Transverse colon (tissue), 4 donors: ENCODE measurements around the gene CNOT4. TPM values are rescaled to one million over a fixed set of nuclear protein-coding genes. Genes with fewer than 3 reads are reported as not detected.

ENCODE experiments used
- DNase-seq: peaks from one replicate; pipeline ENCODE4 v3.0.0-alpha.2; 2019
- H3K27ac ChIP-seq, 4 donors: fragments of 200-600 bp; sonication (generic); 2 replicates each; pipeline ENCODE4 v1.5.1; 2016 to 2018; ENCODE audit warnings: inconsistent platforms in 4 of 4
- H3K27me3 ChIP-seq: fragments of 200-600 bp; sonication (generic); 2 replicates; pipeline ENCODE4 v1.5.1; 2017; ENCODE audit warnings: inconsistent platforms
- H3K36me3 ChIP-seq, 4 donors: fragments of 200-600 bp; sonication (generic); 2 replicates each; pipeline ENCODE4 v1.5.1; 2017 to 2019; ENCODE audit warnings: inconsistent platforms in 4 of 4
- H3K4me1 ChIP-seq, 4 donors: fragments of 200-600 bp; sonication (generic); 2 replicates each; pipeline ENCODE4 v1.5.1; 2017 to 2020; ENCODE audit warnings: inconsistent platforms in 4 of 4
- H3K4me3 ChIP-seq, 4 donors: fragments of 200-600 bp; sonication (generic); 1 replicate in 1 of 4; 2 replicates in 3 of 4; pipeline versions ENCODE4 v1.5.1 to v1.6.1; 2017 to 2019; ENCODE audit warnings: inconsistent platforms in 4 of 4
- H3K9me3 ChIP-seq, 2 donors: fragments of 200-600 bp; sonication (generic); 2 replicates each; pipeline ENCODE4 v1.5.1; 2017 to 2019; ENCODE audit warnings: inconsistent platforms in 2 of 2
- CTCF ChIP-seq, 5 experiments: fragments of 200-600 bp in 3 of 5; fragments of 450-650 bp in 2 of 5; sonication (generic) in 3 of 5; IDR thresholded peaks; 1 replicate in 2 of 5; 2 replicates in 3 of 5; pipeline ENCODE4 v1.5.1; 2016 to 2017; ENCODE audit warnings: antibody characterized with exemption in 5 of 5, inconsistent platforms in 3 of 5, mild to moderate bottlenecking in 2 of 5, moderate library complexity in 1 of 5
- EP300 ChIP-seq: sonication (generic); formaldehyde crosslinking; IDR thresholded peaks from one replicate; pipeline ENCODE4 v1.6.1; 2017; ENCODE audit warnings: antibody characterized with exemption, low read depth
- POLR2A ChIP-seq: fragments of 450-650 bp; IDR thresholded peaks from one replicate; pipeline ENCODE4 v1.6.1; 2016; ENCODE audit warnings: antibody characterized with exemption, mild to moderate bottlenecking, moderate library complexity
- POLR2AphosphoS5 ChIP-seq, 3 donors: sonication (generic); formaldehyde crosslinking; IDR thresholded peaks; one replicate each; pipeline ENCODE4 v1.6.1; 2016; ENCODE audit warnings: antibody characterized with exemption in 3 of 3
- WGBS, 2 donors: methylation state at CpG; one replicate each; pipeline ENCODE4 v1.1.5; 2018; ENCODE audit warnings: low coverage in 1 of 2; 5-methylcytosine and 5-hydroxymethylcytosine counted together
- in situ Hi-C, 4 donors: fragments of 200-750 bp; cut with MboI; loops; one replicate each; pipeline versions ENCODE4 v1.15.0 to v1.15.1; 2017; ENCODE audit warnings: low sequenced_read_pairs in 3 of 4, low pct_ligation_motif_present in 1 of 4, low pct_unique_long_range_greater_than_20kb in 1 of 4
- intact Hi-C: fragments of 100-400 bp; cut with DNase I; formaldehyde crosslinking; loops from one replicate; pipeline ENCODE4 v1.15.1; 2023; ENCODE audit warnings: low total_unique reads
- total RNA-seq, 4 donors: library from RNA; depleted of rRNA; stranded (reverse); fragments of >200 nt; gene quantifications; one replicate each; pipeline ENCODE4 v1.1.0, GENCODE V29; 2016

The CNOT4 gene
- total RNA-seq, 4 donors from 2014 or later: 18.4 to 82.2 (median 29.9) TPM

- H3K4me1 ChIP-seq: peaks cover 9 to 22% (median 19%) of the 10 kb centered on the region in 4 donors
- H3K36me3 ChIP-seq: no peaks in the 10 kb centered on the region
- no peak for DNase-seq
- no peak for TF ChIP-seq POLR2AphosphoS5 (IDR thresholded peaks at IDR 0.05)
- no peak for TF ChIP-seq POLR2A
- no peak for TF ChIP-seq EP300
- TF ChIP-seq CTCF (IDR thresholded peaks at IDR 0.05): peak in 4 of 5 experiments; percentile 43 to 59 (median 50)
- no peaks in the 10 kb centered on the region for H3K27me3 ChIP-seq
- in situ Hi-C loops: loop anchor here in 1 of 4 donors (5.0 kb wide), 1 partner anchor 45 kb away; the partner anchor contains the start of gene NUP205
- no peak overlapping the region for H3K27ac ChIP-seq
- intact Hi-C loops: no loop called here
- H3K4me3 ChIP-seq: no peak overlapping the region
- WGBS, 2 donors: 89 to 100% methylated on average over 1 to 2 of the region's 2 CpGs
- no peaks in the 10 kb centered on the region for H3K9me3 ChIP-seq
Measured at GRCh38 chr7:135512135-135512887, 2.4 kb upstream of the CNOT4 start.

- DNase-seq: no peak
- Histone ChIP-seq H3K36me3 (no peaks in the 10 kb centered on the region), H3K4me1 (peaks cover 9 to 32% (median 23%) of the 10 kb centered on the region in 4 donors), H3K4me3 (peak overlapping the region; percentile 66 to 94 (median 84)), H3K9me3 (no peaks in the 10 kb centered on the region), H3K27ac (peak overlapping the region; percentile 91 to 97 (median 95)), H3K27me3 (no peaks in the 10 kb centered on the region)
- no peak for TF ChIP-seq EP300
- no peak for TF ChIP-seq POLR2AphosphoS5 (IDR thresholded peaks at IDR 0.05)
- TF ChIP-seq POLR2A: no peak
- TF ChIP-seq CTCF (IDR thresholded peaks at IDR 0.05): no peak
- WGBS, 2 donors: 4 to 6% methylated on average over 2 to 17 of the region's 17 CpGs
- intact Hi-C loops (loop anchor here (2.0 kb wide), 1 partner anchor 46 kb away; the partner anchor contains the start of gene NUP205), in situ Hi-C loops (loop anchor here in 1 of 4 donors (5.0 kb wide), 1 partner anchor 47 kb away; the partner anchor contains the start of gene NUP205)
Measured at GRCh38 chr7:135510592-135511183, 786 bp upstream of the CNOT4 start.

DNA sequence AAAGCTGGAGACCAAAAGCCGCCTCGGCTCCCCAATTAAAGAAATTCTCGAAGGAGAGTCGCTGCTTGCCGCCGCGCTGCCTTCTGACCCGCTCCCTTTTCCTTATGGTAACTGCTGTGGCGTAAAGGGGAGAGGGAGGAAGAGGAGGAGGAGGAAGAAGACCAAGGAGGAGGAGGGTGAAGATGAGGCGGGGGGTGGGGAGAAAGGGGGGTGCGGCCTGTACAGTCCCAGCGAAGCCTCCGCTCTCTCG is 388 bp downstream of the CNOT4 start:
- Histone ChIP-seq H3K27me3 (no peaks in the 10 kb centered on the region), H3K36me3 (no peaks in the 10 kb centered on the region), H3K4me3 (peak overlapping the region; percentile 52 to 94 (median 84)), H3K27ac (peak overlapping the region; percentile 91 to 97 (median 95)), H3K9me3 (no peaks in the 10 kb centered on the region), H3K4me1 (peaks cover 9 to 32% (median 23%) of the 10 kb centered on the region in 4 donors)
- intact Hi-C loops: loop anchor here (10.0 kb wide), 1 partner anchor 1045 kb away; no protein-coding TSS in a partner anchor
- in situ Hi-C loops: no loop called here
- WGBS, 2 donors: 0 to 1% methylated on average over 14 of the region's 14 CpGs
- DNase-seq: no peak
- TF ChIP-seq POLR2A (no peak), EP300 (no peak), CTCF (IDR thresholded peaks at IDR 0.05) (no peak), POLR2AphosphoS5 (IDR thresholded peaks at IDR 0.05) (no peak)

- H3K4me1 ChIP-seq: peaks cover 9 to 32% (median 23%) of the 10 kb centered on the region in 4 donors
- TF ChIP-seq CTCF (IDR thresholded peaks at IDR 0.05) (no peak), POLR2A (no peak), POLR2AphosphoS5 (IDR thresholded peaks at IDR 0.05) (no peak), EP300 (no peak)
- peak overlapping the region; percentile 91 to 97 (median 95) for H3K27ac ChIP-seq
- peak; percentile 19 for DNase-seq
- H3K36me3 ChIP-seq: no peaks in the 10 kb centered on the region
- intact Hi-C loops (loop anchor here (10.0 kb wide), 1 partner anchor 1044 kb away; no protein-coding TSS in a partner anchor), in situ Hi-C loops (no loop called here)
- no peaks in the 10 kb centered on the region for H3K27me3 ChIP-seq
- H3K4me3 ChIP-seq: peak overlapping the region; percentile 52 to 94 (median 84)
- WGBS, 2 donors: 0 to 2% methylated on average over 14 to 17 of the region's 17 CpGs
- H3K9me3 ChIP-seq: no peaks in the 10 kb centered on the region
Measured at GRCh38 chr7:135508883-135509588, 866 bp downstream of the CNOT4 start.
